HCT116 (cell line): ENCODE data around the gene LPAR2. TPM values are rescaled to one million over a fixed set of nuclear protein-coding genes. Genes with fewer than 3 reads are reported as not detected.
A peak's percentile ranks its signal among the peaks of the same experiment; 100 is the strongest.

Experiments used
- ATAC-seq: fragments of 200-7000 bp; cut with Tn5 transposase; 2 replicates; pipeline ENCODE4 v1.9.1; 2020; ENCODE audit warnings: mild to moderate bottlenecking, moderate library complexity
- BruUV-seq: library from RNA; stranded (reverse); fragments of 400-500 nt; replicated peaks from 2 replicates; lab custom pipeline; 2021; lab: Mats Ljungman, UMichigan
- CTCF ChIA-PET: fragments of 300-600 bp; sonication (Branson Sonifier 250); formaldehyde crosslinking; loops from one replicate; lab custom pipeline; 2021; ENCODE audit warnings: antibody characterized with exemption; lab: Charles Lee
- POLR2A ChIA-PET: fragments of 300-600, 350-600 bp; sonication (Branson Sonifier 250); formaldehyde crosslinking; loops from one replicate; lab custom pipeline; 2021; ENCODE audit warnings: antibody characterized with exemption; lab: Charles Lee
- RAD21 ChIA-PET, 2 experiments: fragments of 300-600 bp; sonication (Branson Sonifier 250); formaldehyde crosslinking; loops; one replicate each; lab custom pipeline; 2023; ENCODE audit warnings: low total read pairs in 2 of 2; ENCODE audit not compliant: uncharacterized antibody in 2 of 2, unreplicated experiment in 2 of 2, low non-redundant PET in 1 of 2; lab: Charles Lee
- DNase-seq: peaks from one replicate; pipeline ENCODE4 v3.0.0-alpha.2; 2010; ENCODE audit warnings: low read depth, low spot score
- H2AFZ ChIP-seq: fragments of 200-600 bp; shearing (Covaris generic), sonication (generic); 2 replicates; pipeline ENCODE4 v1.6.1; 2017; ENCODE audit warnings: low read depth, mixed run types, mixed read lengths, antibody characterized with exemption, low read length; ENCODE audit not compliant: poor library complexity, severe bottlenecking
- H3K27ac ChIP-seq: 2 replicates; pipeline ENCODE4 v1.5.1; 2012; ENCODE audit warnings: low read depth, low read length
- H3K27me3 ChIP-seq: fragments of 200-600 bp; sonication (generic); 2 replicates; pipeline ENCODE4 v1.6.1; 2016; ENCODE audit warnings: mixed run types, low read length, mixed read lengths; ENCODE audit not compliant: insufficient read depth
- H3K36me3 ChIP-seq, 2 experiments: fragments of 200-500 bp in 1 of 2; fragments of 200-600 bp in 1 of 2; sonication (Bioruptor generic) in 1 of 2; sonication (generic) in 1 of 2; 2 replicates each; pipeline versions ENCODE4 v1.5.1 to v1.6.1; 2014 to 2016; ENCODE audit warnings: low read length in 2 of 2, inconsistent platforms in 1 of 2, mixed read lengths in 1 of 2, mixed run types in 1 of 2; ENCODE audit not compliant: insufficient read depth in 2 of 2, control insufficient read depth in 1 of 2
- H3K4me1 ChIP-seq, 2 experiments: fragments of 200-600 bp in 1 of 2; sonication (generic) in 1 of 2; 2 replicates each; pipeline versions ENCODE4 v1.5.1 to v1.6.1; 2012 to 2017; ENCODE audit warnings: low read length in 2 of 2, inconsistent platforms in 1 of 2, mild to moderate bottlenecking in 1 of 2, mixed read lengths in 1 of 2, mixed run types in 1 of 2, moderate library complexity in 1 of 2; ENCODE audit not compliant: insufficient read depth in 2 of 2, control insufficient read depth in 1 of 2
- H3K4me2 ChIP-seq: fragments of 200-600 bp; sonication (generic); 2 replicates; pipeline ENCODE4 v1.6.1; 2017; ENCODE audit warnings: mixed run types, low read length, mixed read lengths
- H3K4me3 ChIP-seq, 2 experiments: fragments of 200-600 bp in 1 of 2; sonication (generic) in 1 of 2; replicated peaks in 1 of 2; 2 replicates each; pipeline ENCODE4 v1.5.1; 2011 to 2016; ENCODE audit warnings: low read length in 2 of 2, control low read depth in 1 of 2, low read depth in 1 of 2, mild to moderate bottlenecking in 1 of 2, mixed read lengths in 1 of 2, mixed run types in 1 of 2
- H3K79me2 ChIP-seq: fragments of 200-600 bp; sonication (generic); 2 replicates; pipeline ENCODE4 v1.6.1; 2017; ENCODE audit warnings: mild to moderate bottlenecking, mixed run types, low read length, moderate library complexity, mixed read lengths; ENCODE audit not compliant: insufficient read depth
- H3K9ac ChIP-seq: fragments of 200-600 bp; sonication (generic); 2 replicates; pipeline ENCODE4 v1.6.1; 2016; ENCODE audit warnings: low read length, mixed read lengths
- H3K9me2 ChIP-seq: fragments of 200-600 bp; sonication (generic), shearing (Covaris generic); 2 replicates; pipeline ENCODE4 v1.6.1; 2017; ENCODE audit warnings: mixed run types, mild to moderate bottlenecking, moderate library complexity; ENCODE audit not compliant: insufficient read depth
- H3K9me3 ChIP-seq, 2 experiments: fragments of 200-500 bp in 1 of 2; fragments of 200-600 bp in 1 of 2; sonication (Bioruptor generic) in 1 of 2; sonication (generic) in 1 of 2; 2 replicates each; pipeline ENCODE4 v1.6.1; 2014 to 2017; ENCODE audit warnings: low read length in 2 of 2, mixed read lengths in 2 of 2, inconsistent platforms in 1 of 2, low read depth in 1 of 2, mild to moderate bottlenecking in 1 of 2, mixed run types in 1 of 2, moderate library complexity in 1 of 2; ENCODE audit not compliant: control insufficient read depth in 1 of 2, insufficient read depth in 1 of 2
- H4K20me1 ChIP-seq: fragments of 200-600 bp; sonication (generic), shearing (Covaris generic); 2 replicates; pipeline ENCODE4 v1.6.1; 2017; ENCODE audit warnings: mixed run types, mild to moderate bottlenecking, moderate library complexity; ENCODE audit not compliant: insufficient read depth
- CEBPB ChIP-seq: IDR thresholded peaks from 2 replicates; pipeline ENCODE4 v1.6.1; 2012; ENCODE audit warnings: low read depth
- FOSL1 ChIP-seq: IDR thresholded peaks from 2 replicates; pipeline ENCODE4 v1.6.1; 2012; ENCODE audit warnings: low read depth
- POLR2AphosphoS5 ChIP-seq: IDR thresholded peaks from 2 replicates; pipeline ENCODE4 v1.6.1; 2011; ENCODE audit warnings: mild to moderate bottlenecking, low read depth, low read length, moderate library complexity
- RAD21 ChIP-seq: IDR thresholded peaks from 2 replicates; pipeline ENCODE4 v1.6.1; 2012; ENCODE audit warnings: low read depth, mild to moderate bottlenecking
- REST ChIP-seq: IDR thresholded peaks from 2 replicates; pipeline ENCODE4 v1.6.1; 2012; ENCODE audit warnings: low read depth
- SIN3A ChIP-seq: IDR thresholded peaks from 2 replicates; pipeline ENCODE4 v1.6.1; 2012; ENCODE audit warnings: low read depth
- SP1 ChIP-seq: IDR thresholded peaks from 2 replicates; pipeline ENCODE4 v1.6.1; 2012; ENCODE audit warnings: low read depth
- SRF ChIP-seq: IDR thresholded peaks from 2 replicates; pipeline ENCODE4 v1.6.1; 2012; ENCODE audit warnings: low read depth
- ZFX ChIP-seq: fragments of 450-650 bp; IDR thresholded peaks from 2 replicates; pipeline ENCODE4 v1.6.1; 2017
- intact Hi-C: fragments of 100-400 bp; cut with micrococcal nuclease; formaldehyde crosslinking; loops from 2 replicates; pipeline ENCODE4 v1.10.0; 2022
- total RNA-seq: library from RNA; stranded (reverse); gene quantifications from one replicate; pipeline ENCODE4 v1.2.1, GENCODE V29; 2021; ENCODE audit not compliant: unreplicated experiment

LPAR2 gene
- total RNA-seq, 1 experiment from 2014 or later = 28.2 TPM

DNA sequence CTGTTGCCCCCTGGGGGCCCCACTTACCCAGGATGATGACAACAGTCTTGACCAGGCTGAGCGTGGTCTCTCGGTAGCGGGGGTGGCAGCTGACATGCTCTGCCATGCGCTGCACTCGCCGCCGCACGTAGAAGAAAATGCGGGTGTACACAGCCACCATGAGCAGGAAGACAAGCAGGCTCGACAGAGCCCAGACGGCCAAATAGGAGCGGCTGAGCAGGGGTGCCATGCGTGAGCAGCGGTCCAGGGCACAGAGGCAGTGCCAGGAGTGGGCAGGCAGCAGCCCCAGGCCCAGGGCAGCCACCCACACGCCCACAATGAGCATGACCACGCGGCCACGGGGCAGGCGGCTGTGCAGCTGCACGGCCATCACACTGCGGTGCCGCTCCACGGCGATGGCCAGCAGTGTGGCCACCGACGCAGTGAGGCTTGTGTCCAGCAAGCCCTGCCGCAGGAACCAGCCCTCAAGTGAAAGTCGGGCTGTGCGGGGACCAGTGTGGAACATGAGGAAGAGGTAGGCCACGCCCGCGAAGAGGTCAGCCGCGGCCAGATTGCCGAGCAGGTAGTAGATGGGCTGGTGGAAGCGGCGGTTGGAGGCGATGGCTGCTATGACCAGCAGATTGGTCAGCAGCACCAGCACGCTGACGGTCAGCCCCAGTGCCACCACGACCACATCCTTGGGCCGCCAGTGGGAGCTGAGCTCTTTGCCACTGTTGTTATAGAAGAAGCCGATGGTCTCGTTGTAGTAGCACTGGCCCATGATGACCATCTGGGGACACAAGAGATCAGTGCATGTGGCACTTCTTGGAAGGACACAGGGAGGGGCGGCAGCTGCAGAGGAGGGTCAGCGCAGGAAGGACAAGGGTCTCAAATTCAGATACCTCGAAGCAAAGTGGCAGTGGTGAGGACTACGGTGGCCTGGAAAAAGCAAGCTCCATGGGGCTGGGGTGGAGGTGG is 1.2 kb downstream of the LPAR2 start:
- Histone ChIP-seq H3K9ac (peak overlapping the region; percentile 92), H2AFZ (no peak overlapping the region), H3K79me2 (peaks cover 10% of the 10 kb centered on the region; the same call in 1 of the 2 replicates), H3K4me2 (peak overlapping the region; percentile 97), H4K20me1 (no peaks in the 10 kb centered on the region), H3K27ac (peak overlapping the region; percentile 96), H3K9me2 (no peaks in the 10 kb centered on the region), H3K4me3 (peak overlapping the region; percentile 67 to 76), H3K27me3 (no peaks in the 10 kb centered on the region), H3K36me3 (peaks cover 5% of the 10 kb centered on the region in 2 experiments; a peak in 2 of 4 replicates), H3K4me1 (peaks cover 4 to 22% of the 10 kb centered on the region in 2 experiments), H3K9me3 (no peaks in the 10 kb centered on the region)
- ATAC-seq = no peak
- RAD21 ChIA-PET = no interaction called here
- CTCF ChIA-PET = no interaction called here
- BruUV-seq = TSS peak; percentile 54
- DNase-seq = no peak
- intact Hi-C loops = no loop called here
- TF ChIP-seq RAD21 (no peak), CEBPB (no peak), SRF (no peak), POLR2AphosphoS5 (no peak), SIN3A (no peak), ZFX (no peak), REST (no peak), FOSL1 (no peak), SP1 (no peak)
- POLR2A ChIA-PET = no interaction called here
